ENCODE measurements around the gene NEURL1. TPM values are rescaled to one million over a fixed set of nuclear protein-coding genes. Genes with fewer than 3 reads are reported as not detected.

NEURL1 gene
- total and polyA plus RNA-seq, 2 experiments from 2014 or later: 2.7 to 3.5 TPM

DNA sequence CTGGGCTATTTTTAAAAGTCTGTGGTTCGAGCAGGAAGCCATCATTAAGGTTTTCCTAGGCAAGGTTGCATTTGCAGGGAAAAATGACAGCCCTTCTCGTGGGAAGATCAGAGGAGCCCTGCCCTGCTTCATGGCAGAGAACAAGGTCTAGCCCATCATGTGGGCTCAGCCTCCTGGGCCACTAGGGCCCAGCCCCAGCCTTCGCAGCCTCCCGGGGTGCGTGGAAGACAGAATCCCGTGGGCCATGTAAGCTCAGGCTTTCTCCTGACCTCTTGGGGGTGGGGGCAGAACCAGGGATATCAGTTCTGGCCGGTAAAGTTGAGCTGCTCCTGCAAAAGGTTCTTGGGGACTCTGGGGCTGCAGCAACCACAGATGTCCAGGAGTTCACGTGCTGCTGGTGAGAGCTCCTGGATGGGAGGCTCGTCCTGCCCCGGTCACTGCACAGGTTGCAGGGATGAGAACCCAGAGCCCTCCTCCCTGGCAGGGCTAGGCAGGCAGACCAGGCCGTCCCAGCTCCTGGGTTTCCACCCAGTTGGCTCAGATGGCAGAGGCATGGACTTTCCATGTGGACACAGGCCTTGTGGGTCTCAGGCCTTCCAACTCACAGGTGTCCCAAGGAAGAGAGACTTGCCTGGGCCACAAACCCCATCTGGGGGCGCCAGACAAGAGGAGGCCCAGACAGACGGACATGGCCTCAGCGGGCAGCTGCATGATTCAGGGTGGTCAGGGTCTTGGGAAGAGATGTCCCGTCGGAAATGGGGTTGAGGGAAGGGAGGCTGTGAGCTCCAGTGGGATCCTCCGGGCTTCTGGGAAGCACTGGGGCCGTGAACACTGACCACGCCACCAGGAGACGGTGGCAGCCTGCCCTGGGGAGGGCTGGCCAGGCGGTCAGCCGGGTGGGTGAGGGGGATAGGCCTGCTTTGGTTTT lies 126.2 kb downstream of the NEURL1 start:
- H3K36me3 ChIP-seq: peaks cover 11% of the 10 kb centered on the region
- H3K9me3 ChIP-seq (ENCODE audit: low read depth): no peaks in the 10 kb centered on the region
- TF ChIP-seq, protein P1, sequence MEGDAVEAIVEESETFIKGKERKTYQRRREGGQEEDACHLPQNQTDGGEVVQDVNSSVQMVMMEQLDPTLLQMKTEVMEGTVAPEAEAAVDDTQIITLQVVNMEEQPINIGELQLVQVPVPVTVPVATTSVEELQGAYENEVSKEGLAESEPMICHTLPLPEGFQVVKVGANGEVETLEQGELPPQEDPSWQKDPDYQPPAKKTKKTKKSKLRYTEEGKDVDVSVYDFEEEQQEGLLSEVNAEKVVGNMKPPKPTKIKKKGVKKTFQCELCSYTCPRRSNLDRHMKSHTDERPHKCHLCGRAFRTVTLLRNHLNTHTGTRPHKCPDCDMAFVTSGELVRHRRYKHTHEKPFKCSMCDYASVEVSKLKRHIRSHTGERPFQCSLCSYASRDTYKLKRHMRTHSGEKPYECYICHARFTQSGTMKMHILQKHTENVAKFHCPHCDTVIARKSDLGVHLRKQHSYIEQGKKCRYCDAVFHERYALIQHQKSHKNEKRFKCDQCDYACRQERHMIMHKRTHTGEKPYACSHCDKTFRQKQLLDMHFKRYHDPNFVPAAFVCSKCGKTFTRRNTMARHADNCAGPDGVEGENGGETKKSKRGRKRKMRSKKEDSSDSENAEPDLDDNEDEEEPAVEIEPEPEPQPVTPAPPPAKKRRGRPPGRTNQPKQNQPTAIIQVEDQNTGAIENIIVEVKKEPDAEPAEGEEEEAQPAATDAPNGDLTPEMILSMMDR (IDR thresholded peaks at IDR 0.05; ENCODE audit: low read depth, low read length): no peak
- H3K4me3 ChIP-seq: no peak overlapping the region
- DNase-seq (ENCODE audit: low read depth in 1 of 2, low spot score in 1 of 2): no peak
- H3K27me3 ChIP-seq: no peaks in the 10 kb centered on the region
- no peaks in the 10 kb centered on the region for H3K4me1 ChIP-seq (ENCODE audit: low read depth)
- H3K27ac ChIP-seq: peak overlapping the region; percentile 19

- TF ChIP-seq, protein P1 (IDR thresholded peaks at IDR 0.05; ENCODE audit: low read depth, low read length): no peak
- Histone ChIP-seq H3K9me3 (ENCODE audit: low read depth) (no peaks in the 10 kb centered on the region), H3K27ac (no peak overlapping the region), H3K4me3 (no peak overlapping the region), H3K4me1 (ENCODE audit: low read depth) (no peaks in the 10 kb centered on the region), H3K36me3 (peaks cover 12% of the 10 kb centered on the region), H3K27me3 (no peaks in the 10 kb centered on the region)
- DNase-seq (ENCODE audit: low read depth in 1 of 2, low spot score in 1 of 2): no peak
Observed at GRCh38 chr10:103620352-103620740, 126.8 kb downstream of the NEURL1 start.

GRCh38 chr10:103620891-103621782 lies 127.6 kb downstream of the NEURL1 start:
- Histone ChIP-seq H3K27me3 (no peaks in the 10 kb centered on the region), H3K4me3 (no peak overlapping the region), H3K36me3 (peaks cover 20% of the 10 kb centered on the region), H3K9me3 (ENCODE audit: low read depth) (no peaks in the 10 kb centered on the region), H3K27ac (no peak overlapping the region), H3K4me1 (ENCODE audit: low read depth) (no peaks in the 10 kb centered on the region)
- DNase-seq (ENCODE audit: low read depth in 1 of 2, low spot score in 1 of 2): no peak
- TF ChIP-seq, protein P1 (IDR thresholded peaks at IDR 0.05; ENCODE audit: low read depth, low read length): no peak

DNA sequence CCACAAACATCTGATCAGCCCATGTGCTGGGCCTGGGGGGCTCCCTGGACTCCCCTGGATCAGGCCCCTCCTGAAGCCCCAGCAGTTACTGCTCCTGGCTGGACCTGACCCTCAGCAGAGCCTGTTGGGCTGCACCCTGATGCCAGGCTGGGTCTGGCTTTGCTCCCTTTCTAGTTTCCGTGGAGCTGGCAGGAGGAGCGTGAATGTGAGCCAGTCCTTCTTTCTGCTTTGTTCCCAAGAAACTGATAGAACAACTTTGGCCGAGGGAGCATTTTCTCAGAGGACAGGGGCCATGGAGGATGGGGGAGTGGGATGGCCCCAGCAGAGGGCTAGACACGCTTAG lies 128.2 kb downstream of the NEURL1 start:
- H3K27me3 ChIP-seq: no peaks in the 10 kb centered on the region
- no peak overlapping the region for H3K4me3 ChIP-seq
- TF ChIP-seq, protein P1 (IDR thresholded peaks at IDR 0.05; ENCODE audit: low read depth, low read length): no peak
- no peak overlapping the region for H3K27ac ChIP-seq
- no peak for DNase-seq (ENCODE audit: low read depth in 1 of 2, low spot score in 1 of 2)
- H3K9me3 ChIP-seq (ENCODE audit: low read depth): no peaks in the 10 kb centered on the region
- H3K4me1 ChIP-seq (ENCODE audit: low read depth): no peaks in the 10 kb centered on the region
- peaks cover 19% of the 10 kb centered on the region for H3K36me3 ChIP-seq

DNA sequence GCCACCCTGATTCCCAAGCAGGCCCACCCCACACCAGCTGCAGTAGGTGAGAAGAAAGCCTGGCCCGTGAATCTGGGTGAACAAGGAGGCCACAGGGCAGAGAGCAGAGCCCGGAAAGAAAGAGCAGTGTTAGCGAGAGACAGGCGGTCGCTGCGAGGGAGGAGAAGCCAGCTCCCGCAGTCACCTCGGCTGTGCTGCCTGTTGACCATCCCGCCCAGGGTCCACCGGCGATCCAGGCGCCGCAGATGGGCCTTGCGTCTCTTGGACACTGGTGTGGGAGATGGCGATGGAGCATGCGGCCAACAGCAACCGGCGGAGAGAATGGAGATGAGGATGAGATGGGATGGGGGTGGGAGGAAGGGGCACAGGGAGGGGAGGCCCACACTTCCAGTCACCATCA lies 128.8 kb downstream of the NEURL1 start:
- no peak for DNase-seq (ENCODE audit: low read depth in 1 of 2, low spot score in 1 of 2)
- H3K4me1 ChIP-seq (ENCODE audit: low read depth): no peaks in the 10 kb centered on the region
- TF ChIP-seq, protein P1 (IDR thresholded peaks at IDR 0.05; ENCODE audit: low read depth, low read length): no peak

More for the DNA sequence above, 128.8 kb downstream of the NEURL1 start:
- Histone ChIP-seq H3K27me3 (no peaks in the 10 kb centered on the region), H3K4me3 (no peak overlapping the region), H3K36me3 (peaks cover 18% of the 10 kb centered on the region), H3K27ac (no peak overlapping the region), H3K9me3 (ENCODE audit: low read depth) (no peaks in the 10 kb centered on the region)

Data from cardiac muscle cell (in vitro differentiated cells and primary cell).